PC-9 (cell line): ENCODE data around the gene GLRA3. TPM values are rescaled to one million over a fixed set of nuclear protein-coding genes. Genes with fewer than 3 reads are reported as not detected.
A peak's percentile ranks its signal among the peaks of the same experiment; 100 is the strongest.

Experiments used
- BruUV-seq: library from RNA; stranded (reverse); fragments of 400-500 nt; replicated peaks from 2 replicates; lab custom pipeline; 2021; lab: Mats Ljungman, UMichigan
- CTCF ChIA-PET: fragments of 300-600 bp; sonication (Branson Sonifier 250); formaldehyde crosslinking; loops from one replicate; lab custom pipeline; 2022; ENCODE audit warnings: antibody characterized with exemption; lab: Charles Lee
- POLR2A ChIA-PET: fragments of 300-600 bp; sonication (Branson Sonifier 250); formaldehyde crosslinking; loops from one replicate; lab custom pipeline; 2022; ENCODE audit warnings: antibody characterized with exemption; ENCODE audit not compliant: unreplicated experiment; lab: Charles Lee
- DNase-seq, 2 experiments: peaks; one replicate each; pipeline versions ENCODE4 v3.0.0 to v3.0.0-alpha.2; 2015 to 2022; ENCODE audit warnings: mixed read lengths in 1 of 2
- H2AFZ ChIP-seq: fragments of 200-600 bp; sonication (generic); 2 replicates; pipeline ENCODE4 v1.8.1; 2017; ENCODE audit warnings: antibody characterized with exemption
- H3F3A ChIP-seq: fragments of 200-600 bp; sonication (generic); 2 replicates; pipeline ENCODE4 v1.8.1; 2017; ENCODE audit warnings: antibody characterized with exemption, mild to moderate bottlenecking, low read depth; ENCODE audit not compliant: insufficient read depth
- H3K27ac ChIP-seq: fragments of 200-600 bp; sonication (generic); 2 replicates; pipeline ENCODE4 v1.6.1; 2016; ENCODE audit warnings: mixed run types
- H3K27me3 ChIP-seq: fragments of 200-600 bp; sonication (generic); 2 replicates; pipeline ENCODE4 v1.6.1; 2016; ENCODE audit warnings: low read depth, mixed run types; ENCODE audit not compliant: insufficient read depth
- H3K36me3 ChIP-seq: fragments of 200-600 bp; sonication (generic); 2 replicates; pipeline ENCODE4 v1.6.1; 2016; ENCODE audit warnings: low read depth, mixed run types
- H3K4me1 ChIP-seq: fragments of 200-600 bp; sonication (generic); replicated peaks from 2 replicates; pipeline ENCODE4 v1.6.1; 2016; ENCODE audit warnings: mixed run types; ENCODE audit not compliant: insufficient read depth
- H3K4me2 ChIP-seq: fragments of 200-600 bp; sonication (generic); 2 replicates; pipeline ENCODE4 v1.6.1; 2017; ENCODE audit warnings: mixed run types
- H3K4me3 ChIP-seq: fragments of 200-600 bp; sonication (generic); 2 replicates; pipeline ENCODE4 v1.6.1; 2016; ENCODE audit warnings: mixed run types
- H3K79me2 ChIP-seq: fragments of 200-600 bp; sonication (generic); 2 replicates; pipeline ENCODE4 v1.6.1; 2017; ENCODE audit warnings: low read depth, mixed run types
- H3K9me2 ChIP-seq: fragments of 200-600 bp; sonication (generic); 2 replicates; pipeline ENCODE4 v1.8.1; 2017; ENCODE audit warnings: mild to moderate bottlenecking; ENCODE audit not compliant: insufficient read depth
- H3K9me3 ChIP-seq: fragments of 200-600 bp; sonication (generic); 2 replicates; pipeline ENCODE4 v1.8.1; 2016; ENCODE audit warnings: low read depth; ENCODE audit not compliant: insufficient read depth
- H4K20me1 ChIP-seq: fragments of 200-600 bp; sonication (generic); 2 replicates; pipeline ENCODE4 v1.8.1; 2017; ENCODE audit not compliant: insufficient read depth
- CTCF ChIP-seq: fragments of 200-600 bp; sonication (generic); conservative IDR thresholded peaks from 2 replicates; pipeline ENCODE4 v1.6.1; 2017; ENCODE audit warnings: mixed run types, antibody characterized with exemption, mild to moderate bottlenecking, moderate library complexity
- EZH2 ChIP-seq: fragments of 200-600 bp; sonication (generic); IDR thresholded peaks from 2 replicates; pipeline ENCODE4 v1.8.0; 2017; ENCODE audit warnings: antibody characterized with exemption, low read depth
- intact Hi-C: fragments of 100-400 bp; cut with micrococcal nuclease; formaldehyde crosslinking; loops from one replicate; pipeline ENCODE4 v1.10.0; 2022; ENCODE audit not compliant: unreplicated experiment
- total RNA-seq: library from RNA; stranded (reverse); gene quantifications from 2 replicates; pipeline ENCODE4 v1.2.3, GENCODE V29; 2021

Gene GLRA3
- total RNA-seq, 1 experiment from 2014 or later = 0.39 TPM

DNA sequence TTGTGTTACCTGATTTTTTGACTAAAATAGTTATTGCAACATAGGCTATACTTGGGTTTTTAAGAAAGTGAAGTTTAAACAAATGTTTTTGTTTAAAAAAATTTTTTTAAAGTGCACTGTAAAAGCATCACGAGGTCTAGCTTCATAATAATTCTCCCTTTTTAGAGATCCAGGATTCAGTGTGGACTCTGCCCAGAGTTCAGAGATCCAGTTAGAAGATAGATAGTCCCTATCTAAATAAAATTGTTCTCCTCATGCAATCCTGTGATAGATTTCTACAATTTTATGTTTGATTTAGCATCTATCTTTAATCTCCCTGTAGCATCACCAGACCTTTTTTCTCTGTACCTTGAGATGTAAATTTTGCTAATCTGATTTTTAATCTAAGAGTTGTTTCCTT is 221.3 kb downstream of the GLRA3 start:
- intact Hi-C loops = no loop called here
- BruUV-seq = no TSS peak
- DNase-seq = no peak
- no peaks in the 10 kb centered on the region for H3K79me2 ChIP-seq
- H3K27ac ChIP-seq = no peak overlapping the region
- no peaks in the 10 kb centered on the region for H3K36me3 ChIP-seq
- H4K20me1 ChIP-seq = no peaks in the 10 kb centered on the region
- H3K4me3 ChIP-seq = no peak overlapping the region
- H3K4me1 ChIP-seq = no peaks in the 10 kb centered on the region
- H3K27me3 ChIP-seq = no peaks in the 10 kb centered on the region
- ChIA-PET POLR2A (interaction anchor here (0.7 kb wide), 1 partner anchor 75 kb away, joined by 7 read pairs; no protein-coding TSS in a partner anchor), CTCF (no interaction called here)
- no peaks in the 10 kb centered on the region for H3K9me2 ChIP-seq
- H3F3A ChIP-seq = no peaks in the 10 kb centered on the region
- no peak overlapping the region for H2AFZ ChIP-seq
- no peak for TF ChIP-seq EZH2
- no peak for TF ChIP-seq CTCF
- H3K9me3 ChIP-seq = no peaks in the 10 kb centered on the region
- no peak overlapping the region for H3K4me2 ChIP-seq

GRCh38 chr4:174604198-174604597 is 224.8 kb downstream of the GLRA3 start:
- Histone ChIP-seq H2AFZ (no peak overlapping the region), H3K4me2 (no peak overlapping the region), H3K9me3 (no peaks in the 10 kb centered on the region), H3K9me2 (no peaks in the 10 kb centered on the region), H3K79me2 (no peaks in the 10 kb centered on the region), H3K27ac (no peak overlapping the region), H3K4me3 (no peak overlapping the region), H3F3A (no peaks in the 10 kb centered on the region), H3K4me1 (no peaks in the 10 kb centered on the region), H3K36me3 (no peaks in the 10 kb centered on the region), H3K27me3 (no peaks in the 10 kb centered on the region), H4K20me1 (no peaks in the 10 kb centered on the region)
- TF ChIP-seq EZH2 = no peak
- TF ChIP-seq CTCF = no peak
- intact Hi-C loops = no loop called here
- ChIA-PET CTCF (no interaction called here), POLR2A (no interaction called here)
- no TSS peak for BruUV-seq
- DNase-seq = peak in 1 of 2 experiments; percentile 49

DNA sequence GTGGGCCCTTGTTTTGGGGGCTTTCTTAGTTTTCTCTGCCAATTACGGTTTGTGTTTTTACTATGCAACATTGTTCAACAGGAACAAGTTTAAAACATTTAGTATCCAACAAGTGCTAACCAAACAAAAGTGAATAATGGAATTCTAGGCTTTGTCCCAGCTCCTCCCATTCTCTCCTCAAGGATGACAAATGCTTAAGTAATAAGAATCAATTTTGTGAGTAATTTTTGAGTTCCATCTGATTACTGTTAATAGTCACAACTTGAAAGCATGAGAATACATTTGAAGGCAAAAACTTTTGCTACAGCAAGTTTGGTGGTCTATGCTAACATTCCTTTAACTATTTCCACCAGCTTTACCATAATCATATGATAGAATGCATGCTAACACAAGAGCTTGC is 228.7 kb downstream of the GLRA3 start:
- no peaks in the 10 kb centered on the region for H3K4me1 ChIP-seq
- intact Hi-C loops = no loop called here
- no peaks in the 10 kb centered on the region for H4K20me1 ChIP-seq
- H3K9me2 ChIP-seq = no peaks in the 10 kb centered on the region
- no peak overlapping the region for H3K4me2 ChIP-seq
- no peak overlapping the region for H2AFZ ChIP-seq
- no peaks in the 10 kb centered on the region for H3K9me3 ChIP-seq
- ChIA-PET CTCF (no interaction called here), POLR2A (no interaction called here)
- H3K36me3 ChIP-seq = no peaks in the 10 kb centered on the region
- H3F3A ChIP-seq = no peaks in the 10 kb centered on the region
- DNase-seq = no peak
- no peaks in the 10 kb centered on the region for H3K79me2 ChIP-seq
- BruUV-seq = no TSS peak
- no peak overlapping the region for H3K27ac ChIP-seq
- no peaks in the 10 kb centered on the region for H3K27me3 ChIP-seq
- TF ChIP-seq CTCF = no peak
- no peak for TF ChIP-seq EZH2
- no peak overlapping the region for H3K4me3 ChIP-seq
